HG02973 (cell line): ENCODE results near the gene EFHC2.
"Not testable (repeated sequence)": the region's sequence is repeated elsewhere in the genome, so short reads cannot be mapped to it uniquely, and the experiment has no call there.

Experiments
- ATAC-seq: cut with Tn5 transposase; IDR thresholded peaks from one replicate; pipeline ENCODE4 v1.9.1; 2021; ENCODE audit warnings: moderate library complexity; ENCODE audit not compliant: unreplicated experiment

Gene EFHC2

DNA sequence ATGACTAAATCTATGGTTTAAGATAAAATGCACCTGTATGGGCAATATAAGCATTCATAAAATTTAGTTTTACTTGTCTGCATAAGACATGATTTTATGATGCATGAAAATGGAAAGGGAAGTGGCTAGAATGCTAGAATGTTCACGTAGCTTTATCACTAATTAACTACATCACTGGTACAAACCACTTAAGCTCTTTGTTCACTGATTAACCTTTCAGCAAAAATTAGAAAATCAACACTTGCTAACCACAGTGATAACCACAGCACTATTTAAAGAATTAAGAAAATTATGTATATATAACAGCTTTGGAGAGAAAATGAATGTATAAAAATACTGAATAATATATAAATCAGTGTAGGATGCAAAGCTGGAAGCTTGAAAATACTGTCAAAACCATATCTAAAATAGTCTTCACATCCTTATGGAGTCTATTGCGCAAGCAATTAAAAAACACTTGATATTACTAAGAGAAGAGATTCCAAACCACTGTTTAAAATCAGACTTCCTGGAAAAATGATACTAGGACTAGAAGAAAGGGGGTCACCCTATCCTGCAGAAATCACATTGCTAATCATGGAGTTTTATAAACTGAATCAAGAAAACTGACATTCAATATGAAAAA lies 51.9 kb downstream of the EFHC2 start:
- no peak for ATAC-seq

DNA sequence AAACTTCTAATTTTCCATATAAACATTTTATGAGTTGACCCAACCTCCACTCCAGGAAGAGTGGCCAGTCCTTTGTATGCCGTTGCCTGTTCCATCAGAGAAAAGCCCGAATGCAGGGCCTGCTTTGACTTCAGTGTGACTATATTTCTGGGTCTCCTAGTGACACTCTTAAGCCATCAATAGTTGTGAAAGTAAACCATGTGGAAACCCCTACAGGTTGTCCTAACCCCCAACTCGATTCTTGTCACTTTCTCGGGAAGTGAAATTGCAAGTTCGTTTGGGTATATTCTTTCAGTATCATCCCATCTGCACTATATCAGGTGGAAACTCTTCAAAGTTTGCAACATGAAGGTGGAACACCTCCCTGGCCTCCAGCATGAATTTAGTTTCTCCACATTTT lies 52.8 kb downstream of the EFHC2 start:
- ATAC-seq: no peak

DNA sequence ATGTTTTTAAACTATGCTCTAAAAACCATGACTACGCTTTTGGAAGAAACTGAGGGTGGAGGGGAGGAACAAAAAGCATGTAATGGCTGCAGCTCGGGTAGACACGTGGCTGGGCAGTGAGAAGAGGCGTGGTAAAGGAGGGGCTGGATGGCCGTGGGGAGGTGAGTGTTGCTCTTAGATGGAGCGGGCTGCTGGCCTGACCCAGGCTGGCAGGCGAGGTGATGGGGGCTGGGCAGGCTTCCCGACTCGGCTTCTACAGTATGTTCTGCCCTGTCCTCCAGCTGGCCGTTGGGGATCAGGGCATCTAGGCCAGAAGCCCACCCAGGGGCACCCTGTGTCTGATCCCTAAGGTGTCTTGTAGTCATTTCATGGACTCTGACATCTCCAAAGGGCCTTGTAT lies 60.7 kb downstream of the EFHC2 start:
- no peak for ATAC-seq

DNA sequence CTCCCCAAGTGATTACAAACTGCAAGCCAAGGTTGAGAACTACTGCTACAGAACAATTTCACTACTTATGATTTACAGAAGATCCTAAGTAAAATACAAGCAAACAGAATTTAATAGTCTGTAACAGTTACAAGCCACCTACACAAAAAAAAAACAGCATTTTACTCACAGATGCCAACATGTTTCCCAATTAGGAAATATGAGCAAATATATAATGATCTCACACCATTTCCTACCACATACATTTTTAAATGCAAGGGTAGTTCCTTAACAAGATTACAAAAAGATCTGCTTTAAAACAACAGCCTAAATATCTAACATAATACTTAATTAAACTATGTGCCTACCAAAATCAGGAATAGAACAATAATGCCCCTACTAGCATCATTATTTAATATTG lies 63.4 kb downstream of the EFHC2 start:
- ATAC-seq: no peak

DNA sequence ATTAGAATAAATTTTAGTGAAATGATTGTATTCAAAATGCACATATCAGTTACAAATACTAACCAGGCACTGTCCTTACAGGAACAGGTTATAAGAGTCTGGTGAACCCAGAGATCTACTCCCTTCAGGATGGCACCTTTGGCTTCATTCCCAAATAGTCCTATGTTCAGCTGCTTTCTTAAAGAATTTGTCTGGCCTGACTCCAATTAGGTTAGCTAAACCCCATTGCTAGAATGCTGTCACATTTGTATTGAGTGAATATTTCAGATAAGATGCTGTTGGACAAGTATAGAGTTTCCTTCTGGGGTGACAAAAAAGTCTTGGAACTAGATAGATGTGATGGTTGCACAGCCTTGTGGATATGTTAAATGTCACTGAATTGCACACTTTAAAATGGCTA lies 69.4 kb downstream of the EFHC2 start:
- ATAC-seq: no peak

DNA sequence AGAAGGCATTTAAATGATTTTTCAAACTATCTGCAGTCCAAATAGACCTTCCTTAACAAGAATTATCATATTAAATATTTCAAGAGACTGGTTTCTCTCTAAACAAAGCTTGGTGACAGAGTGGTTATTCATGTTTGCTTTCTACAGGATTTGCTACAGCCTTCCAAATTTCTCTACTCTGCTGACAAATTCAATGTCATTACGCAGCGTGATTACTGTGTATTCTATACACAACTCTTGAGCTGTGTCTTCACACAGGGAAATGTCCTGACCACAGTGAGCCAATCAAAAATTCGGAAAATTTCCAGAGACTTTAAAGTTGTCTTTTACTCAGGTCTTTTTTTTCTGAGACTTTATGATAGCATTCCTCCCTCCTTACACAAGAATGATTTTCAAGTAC lies 75.6 kb downstream of the EFHC2 start:
- no peak for ATAC-seq

DNA sequence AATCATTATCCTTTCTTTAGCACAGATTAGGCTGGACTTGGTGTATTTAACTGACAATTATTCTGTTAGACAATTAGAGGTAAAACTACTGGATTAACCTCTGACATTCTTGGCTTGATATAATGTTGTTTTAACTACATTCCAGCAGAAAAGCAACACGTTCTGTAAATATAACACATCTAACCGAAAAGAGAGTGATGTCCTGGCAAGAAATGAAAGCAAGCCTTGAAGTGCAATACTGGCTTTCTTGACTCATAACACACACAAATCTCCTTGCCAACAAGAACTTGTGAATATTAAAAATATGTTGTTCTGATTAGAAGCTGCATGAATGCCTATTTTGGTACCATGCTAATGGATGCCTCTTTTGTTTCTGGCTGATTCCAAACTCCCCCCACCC lies 76.4 kb downstream of the EFHC2 start:
- ATAC-seq: no peak

DNA sequence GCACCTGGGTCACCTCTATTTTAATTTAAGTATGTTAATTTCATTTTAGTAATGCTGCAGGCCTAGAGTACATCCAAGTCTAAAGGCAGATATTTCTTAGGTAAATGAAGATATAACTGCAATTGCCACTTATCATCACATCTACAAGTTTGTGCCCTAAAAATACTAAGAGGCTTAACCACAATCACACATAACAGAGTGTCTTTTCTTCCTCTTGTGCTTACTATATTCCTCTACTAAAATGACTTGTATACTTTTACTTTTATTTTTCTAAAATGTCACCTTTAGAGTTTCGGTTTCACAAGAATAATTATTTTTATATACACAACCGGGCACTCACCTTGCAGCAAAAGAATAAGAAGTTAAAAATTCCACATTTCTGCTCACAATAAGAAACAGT lies 77.9 kb downstream of the EFHC2 start:
- no peak for ATAC-seq

DNA sequence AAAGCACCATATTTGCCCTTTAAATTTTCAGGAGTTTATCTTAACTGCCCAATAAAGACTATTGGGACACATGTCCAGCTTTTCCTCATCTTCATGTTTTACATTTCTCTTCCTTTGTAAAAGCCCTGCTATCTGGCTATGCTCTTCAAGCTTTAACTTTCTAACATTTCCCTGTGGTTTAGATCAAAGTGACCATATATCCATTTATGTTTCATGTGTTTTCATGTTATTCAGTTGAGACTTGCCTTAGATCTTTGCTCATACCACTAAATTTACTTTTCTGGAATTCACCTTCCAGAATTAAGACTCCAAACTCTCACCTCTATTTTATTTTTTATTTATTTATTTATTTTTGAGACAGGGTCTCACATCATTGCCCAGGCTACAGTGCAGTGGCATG lies 78.5 kb downstream of the EFHC2 start:
- no peak for ATAC-seq

DNA sequence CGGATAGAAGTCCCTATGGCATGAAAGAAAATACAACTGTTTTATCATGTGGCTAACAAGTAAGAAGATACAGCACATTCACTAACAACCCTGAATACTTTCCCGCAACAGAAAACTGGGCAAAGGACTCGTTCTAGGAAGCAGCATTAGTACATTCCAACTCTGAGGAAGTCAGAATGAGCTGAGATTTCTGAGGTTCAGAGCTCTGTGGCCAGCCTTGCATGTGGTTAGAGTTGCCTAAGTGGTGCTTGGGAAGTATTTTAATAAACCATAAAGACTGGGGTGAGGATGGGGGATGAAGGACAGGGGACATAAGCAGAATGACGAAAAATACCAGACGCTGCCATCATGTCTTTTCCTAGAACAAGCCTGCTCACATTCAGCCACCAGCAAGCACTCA lies 82.2 kb downstream of the EFHC2 start:
- no peak for ATAC-seq

DNA sequence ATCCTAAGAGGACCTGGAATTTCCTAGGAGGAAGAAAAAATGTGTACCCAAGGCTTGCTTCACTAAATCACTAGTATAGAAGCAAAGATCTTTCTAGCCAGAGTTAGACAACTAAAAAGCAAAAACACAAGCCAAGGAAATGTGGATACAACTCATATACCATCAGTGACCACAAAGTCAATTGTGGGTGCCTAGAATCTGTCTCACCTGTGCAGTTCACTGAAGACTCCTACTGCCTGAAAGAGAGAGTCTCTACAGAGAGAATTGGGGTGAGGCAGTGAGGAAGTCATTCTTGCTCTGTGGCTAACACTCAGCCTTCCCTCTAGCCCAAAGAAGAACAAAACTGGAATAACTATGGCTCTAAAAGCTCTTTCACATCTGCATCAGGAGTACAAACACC lies 82.9 kb downstream of the EFHC2 start:
- no peak for ATAC-seq

DNA sequence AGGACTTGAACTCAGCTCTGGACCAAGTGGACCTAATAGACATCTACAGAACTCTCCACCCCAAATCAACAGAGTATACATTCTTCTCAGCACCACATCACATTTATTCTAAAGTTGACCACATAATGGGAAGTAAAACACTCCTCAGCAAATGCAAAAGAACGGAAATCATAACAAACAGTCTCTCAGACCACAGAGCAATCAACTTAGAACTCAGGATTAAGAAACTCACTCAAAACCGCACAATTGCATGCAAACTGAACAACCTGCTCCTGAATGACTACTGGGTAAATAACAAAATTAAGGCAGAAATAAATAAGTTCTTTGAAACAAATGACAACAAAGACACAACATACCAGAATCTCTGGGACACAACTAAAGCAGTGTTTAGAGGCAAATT lies 87.7 kb downstream of the EFHC2 start:
- ATAC-seq: not testable (repeated sequence)

DNA sequence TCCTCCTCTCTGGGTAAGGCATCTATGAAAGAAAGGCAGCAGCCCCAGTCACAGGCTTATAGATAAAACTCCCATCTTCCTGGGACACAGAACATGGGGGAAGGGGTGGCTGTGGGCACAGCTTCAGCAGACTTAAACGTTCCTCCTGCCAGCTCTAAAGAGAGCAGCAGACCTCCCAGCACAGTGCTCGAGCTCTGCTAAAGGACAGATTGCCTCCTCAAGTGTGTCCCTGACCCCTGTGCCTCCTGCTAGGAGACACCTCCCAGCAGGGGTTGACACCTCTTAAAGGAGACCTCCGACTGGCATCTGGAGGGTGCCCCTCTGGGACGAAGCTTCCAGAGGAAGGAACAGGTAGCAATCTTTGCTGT lies 89.9 kb downstream of the EFHC2 start:
- ATAC-seq: no peak

DNA sequence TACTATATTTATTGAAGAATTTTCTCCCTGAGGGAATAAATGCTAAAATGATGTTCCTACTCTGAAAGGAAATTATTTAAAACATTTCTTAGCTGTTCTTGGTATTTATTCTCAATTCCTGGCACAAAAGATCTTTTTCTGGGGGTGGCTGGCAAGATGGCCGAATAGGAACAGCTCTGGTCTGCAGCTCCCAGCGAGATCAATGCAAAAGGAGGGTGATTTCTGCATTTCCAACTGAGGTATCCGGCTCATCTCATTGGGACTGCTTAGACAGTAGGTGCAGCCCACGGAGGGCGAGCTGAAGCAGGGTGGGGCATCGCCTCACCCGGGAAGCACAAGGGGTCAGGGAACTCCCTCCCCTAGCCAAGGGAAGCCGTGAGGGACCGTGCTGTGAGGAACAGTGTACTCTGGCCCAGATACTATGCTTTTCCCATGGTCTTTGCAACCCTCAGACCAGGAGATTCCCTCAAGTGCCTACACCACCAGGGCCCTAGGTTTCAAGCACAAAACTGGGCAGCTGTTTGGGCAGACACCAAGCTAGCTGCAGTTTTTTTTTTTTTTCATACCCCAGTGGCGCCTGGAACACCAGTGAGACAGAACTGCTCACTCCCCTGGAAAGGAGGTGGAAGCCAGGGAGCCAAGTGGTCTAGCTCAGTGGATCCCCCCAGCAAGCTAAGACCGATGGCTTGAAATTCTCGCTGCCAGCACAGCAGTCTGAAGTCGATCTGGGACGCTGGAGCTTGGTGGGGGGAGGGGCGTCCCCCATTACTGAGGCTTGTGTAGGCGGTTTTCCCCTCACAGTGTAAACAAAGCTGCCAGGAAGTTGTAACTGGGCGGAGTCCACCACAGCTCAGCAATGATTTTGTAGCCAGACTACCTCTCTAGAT lies 90.5 kb downstream of the EFHC2 start:
- ATAC-seq: peak; percentile 67

DNA sequence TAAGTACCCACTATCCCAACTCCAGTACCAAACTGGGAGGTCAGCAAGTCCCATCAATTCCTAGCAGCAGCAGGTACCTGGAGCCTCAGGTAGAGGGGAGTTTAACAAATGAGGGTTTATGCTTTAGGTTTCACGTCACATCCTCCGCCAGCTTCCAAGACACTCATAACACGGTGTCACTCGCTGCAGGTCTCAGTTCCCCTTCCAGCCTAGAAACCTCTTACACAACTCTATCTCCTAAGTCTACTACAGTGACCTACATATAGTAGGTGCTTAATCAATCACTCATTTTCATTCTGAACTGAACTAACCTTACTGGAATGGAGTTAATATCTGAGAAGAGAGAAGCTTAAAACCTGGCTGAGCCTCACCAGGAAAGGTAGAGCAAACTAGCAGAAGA lies 96.0 kb downstream of the EFHC2 start:
- no peak for ATAC-seq

DNA sequence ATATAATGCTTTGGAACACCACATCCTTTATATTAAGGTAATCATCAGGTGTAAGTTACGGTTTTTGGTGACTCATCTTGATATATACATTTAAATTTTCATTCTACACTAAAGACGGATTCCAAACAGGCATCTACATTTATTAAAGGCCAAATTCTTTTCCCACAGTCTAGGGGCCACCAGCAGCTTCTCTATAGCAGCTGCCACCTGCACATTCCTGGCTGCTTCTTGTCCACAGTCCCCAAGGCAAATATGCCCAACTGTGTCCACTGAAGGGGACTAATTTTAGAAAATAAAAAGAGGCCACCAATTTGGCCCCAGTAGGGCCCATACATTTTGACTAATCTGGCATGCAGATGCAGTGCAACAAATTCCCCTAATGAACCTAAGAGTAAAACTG lies 96.6 kb downstream of the EFHC2 start:
- ATAC-seq: no peak

DNA sequence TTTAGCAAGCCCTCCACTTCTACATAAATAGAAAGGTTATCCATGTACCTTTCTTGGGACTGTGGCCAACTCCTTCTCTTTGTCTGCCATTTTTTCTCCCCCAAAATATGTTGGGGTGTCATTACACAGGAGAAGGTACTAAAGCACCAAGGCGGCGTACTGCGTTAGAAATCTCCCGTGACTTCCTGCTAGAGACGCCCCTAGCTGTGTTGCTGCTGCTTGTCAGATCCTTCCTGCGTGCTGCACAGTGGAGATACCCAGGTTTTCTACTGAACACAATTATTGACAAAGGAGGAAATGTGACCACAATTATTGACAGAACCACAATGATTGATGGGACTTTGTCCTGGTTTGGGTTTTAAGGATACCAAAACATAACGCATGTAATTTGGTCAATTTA lies 97.7 kb downstream of the EFHC2 start:
- no peak for ATAC-seq

DNA sequence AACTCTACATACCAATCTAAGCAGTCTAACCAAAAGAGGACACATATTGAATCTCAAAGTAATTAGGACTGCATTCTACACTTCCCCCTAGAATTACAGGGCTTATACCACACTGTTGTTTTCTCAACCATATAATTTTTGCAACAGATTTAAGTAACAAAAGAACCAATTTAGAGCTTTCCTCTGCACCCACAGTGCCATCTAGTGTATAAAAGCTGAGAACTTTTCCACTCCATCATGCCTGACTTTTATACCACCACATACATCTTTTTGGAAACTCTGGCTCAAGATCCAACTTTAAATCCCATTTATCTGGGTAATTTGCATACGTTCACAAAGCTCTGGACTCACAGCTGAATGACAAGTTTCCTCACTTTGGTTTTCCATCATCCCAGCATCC lies 99.5 kb downstream of the EFHC2 start:
- ATAC-seq: no peak

DNA sequence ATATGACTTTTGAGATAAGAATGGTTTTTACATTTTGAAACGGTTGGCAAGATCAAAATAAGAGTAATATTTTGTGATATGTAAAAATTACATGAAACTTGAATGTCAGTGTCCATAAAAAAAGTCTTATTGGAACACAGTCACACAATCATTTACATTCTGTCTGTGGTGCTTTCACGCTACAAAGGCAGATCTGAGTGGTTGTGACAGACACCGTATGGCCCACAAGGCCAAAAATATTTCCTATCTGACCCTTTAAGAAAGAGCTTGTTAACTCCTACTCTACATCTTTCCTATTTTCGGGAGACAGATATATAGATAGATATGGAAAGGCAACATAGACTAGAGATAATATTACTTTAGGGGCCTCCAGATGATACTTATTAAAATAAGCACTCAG lies 101.9 kb downstream of the EFHC2 start:
- ATAC-seq: no peak

DNA sequence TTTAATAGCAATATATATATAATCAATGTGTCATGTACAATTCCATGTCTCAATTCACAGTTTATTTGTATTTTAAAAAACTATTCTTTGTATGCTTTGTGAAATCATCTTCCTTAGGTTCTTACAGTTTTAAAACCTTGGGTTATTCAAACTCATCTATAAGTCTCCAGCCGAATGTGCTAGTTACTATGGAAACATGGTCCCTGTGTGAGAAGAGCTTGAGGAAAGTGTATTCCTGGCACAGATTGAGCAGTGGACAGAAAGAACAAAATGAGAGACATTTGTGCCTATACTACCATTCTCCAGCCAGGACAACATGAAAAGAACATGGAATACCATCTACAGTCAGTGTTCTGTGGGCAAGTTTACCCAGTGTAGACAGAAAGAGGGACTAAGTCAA lies 103.4 kb downstream of the EFHC2 start:
- no peak for ATAC-seq

DNA sequence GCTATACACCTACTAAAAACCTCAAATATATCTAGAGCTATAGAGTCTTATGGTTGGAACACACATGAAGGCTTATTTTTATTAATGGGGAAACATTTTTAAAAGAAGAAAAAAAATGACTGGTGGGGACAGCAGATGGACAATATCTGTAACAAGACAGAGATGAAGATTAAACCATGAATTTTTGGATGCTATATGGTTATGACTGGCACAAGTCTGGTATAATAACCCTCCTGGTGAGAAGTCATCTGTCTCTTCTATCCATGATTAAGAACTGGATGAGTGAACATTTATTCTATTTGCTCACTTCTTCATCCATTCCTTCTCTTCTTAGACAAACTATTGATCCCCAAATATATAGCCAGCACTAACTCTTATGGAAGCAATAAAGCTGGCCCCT lies 104.4 kb downstream of the EFHC2 start:
- no peak for ATAC-seq

DNA sequence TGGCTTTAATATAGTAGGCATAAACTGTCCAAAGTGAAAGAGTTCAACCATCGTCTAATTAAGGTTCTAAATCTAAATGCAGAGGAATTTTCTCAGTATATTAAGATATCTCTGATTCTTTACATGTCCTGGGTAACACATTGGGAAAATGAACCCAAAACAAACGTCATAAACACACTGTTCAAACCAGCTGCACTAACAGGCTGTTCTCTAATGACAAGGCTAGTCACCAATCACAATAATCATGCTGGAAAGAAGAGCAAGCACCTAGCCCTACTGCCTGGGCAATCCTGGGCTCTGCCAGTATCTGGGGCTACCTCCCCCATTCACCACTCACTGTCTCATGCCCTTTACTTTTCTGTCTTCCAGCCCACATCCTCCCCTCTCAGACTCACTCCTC lies 107.9 kb downstream of the EFHC2 start:
- no peak for ATAC-seq

DNA sequence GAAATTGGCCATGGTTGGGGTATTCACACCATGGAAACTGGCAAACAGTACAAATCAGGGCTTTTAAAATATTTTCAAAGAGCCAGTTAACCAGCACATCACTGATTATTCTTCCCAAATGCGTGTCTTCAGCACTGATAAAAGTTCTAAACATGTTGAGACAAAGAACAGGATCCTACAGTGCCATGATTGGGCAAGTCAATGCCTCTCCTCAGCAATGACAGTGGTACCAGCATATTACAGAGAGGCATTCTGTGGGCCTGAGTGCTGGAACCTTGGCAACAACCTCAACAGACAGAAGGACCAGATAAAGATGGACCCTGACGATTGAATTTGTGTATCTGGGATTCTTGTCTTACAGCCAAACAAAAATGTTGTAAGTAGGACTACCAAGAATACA lies 108.9 kb downstream of the EFHC2 start:
- no peak for ATAC-seq
